Breast epithelium (tissue), 4 donors: ENCODE data around the gene ARMC12. TPM values are rescaled to one million over a fixed set of nuclear protein-coding genes. Genes with fewer than 3 reads are reported as not detected.

Experiments used
- DNase-seq, 2 donors: peaks; one replicate each; pipeline ENCODE4 v3.0.0-alpha.2; 2019; ENCODE audit warnings: low spot score in 2 of 2
- H3K27ac ChIP-seq, 2 donors: fragments of 200-600 bp; sonication (generic) in 1 of 2; one replicate each; pipeline ENCODE4 v1.5.1; 2016 to 2019; ENCODE audit warnings: mild to moderate bottlenecking in 1 of 2
- H3K27me3 ChIP-seq, 2 donors: fragments of 200-600 bp; sonication (generic) in 1 of 2; one replicate each; pipeline versions ENCODE4 v1.5.1 to v1.6.0; 2017 to 2019; ENCODE audit warnings: control low read depth in 1 of 2, mild to moderate bottlenecking in 1 of 2
- H3K36me3 ChIP-seq: fragments of 200-600 bp; one replicate; pipeline ENCODE4 v1.5.1; 2019
- H3K4me1 ChIP-seq, 2 donors: fragments of 200-600 bp; sonication (generic); one replicate each; pipeline ENCODE4 v1.5.1; 2016 to 2019; ENCODE audit warnings: control low read depth in 1 of 2
- H3K4me3 ChIP-seq, 3 donors: fragments of 200-600 bp; sonication (generic); 1 replicate in 2 of 3; 2 replicates in 1 of 3; pipeline ENCODE4 v1.5.1; 2016 to 2019; ENCODE audit warnings: mild to moderate bottlenecking in 3 of 3, moderate library complexity in 2 of 3
- H3K9me3 ChIP-seq, 2 donors: fragments of 200-600 bp; sonication (generic) in 1 of 2; one replicate each; pipeline ENCODE4 v1.5.1; 2016 to 2019; ENCODE audit warnings: control low read depth in 1 of 2
- POLR2A ChIP-seq: fragments of 450-650 bp; IDR thresholded peaks from one replicate; pipeline ENCODE4 v1.6.1; 2016; ENCODE audit warnings: antibody characterized with exemption, mild to moderate bottlenecking, moderate library complexity
- POLR2AphosphoS5 ChIP-seq, 3 donors: sonication (generic); formaldehyde crosslinking; IDR thresholded peaks; one replicate each; pipeline ENCODE4 v1.6.1; 2017; ENCODE audit warnings: antibody characterized with exemption in 3 of 3
- intact Hi-C: fragments of 100-400 bp; cut with DNase I; formaldehyde crosslinking; loops from one replicate; pipeline ENCODE4 v1.15.1; 2023; ENCODE audit warnings: low total_unique reads
- total RNA-seq, 3 donors: library from RNA; depleted of rRNA; stranded (reverse); fragments of >200 nt; gene quantifications; one replicate each; pipeline ENCODE4 v1.1.0, GENCODE V29; 2016
- TF ChIP-seq, protein P1 (sequence below), 3 donors: fragments of 450-650 bp; IDR thresholded peaks; one replicate each; pipeline ENCODE4 v1.5.1; 2016 to 2017; ENCODE audit warnings: antibody characterized with exemption in 3 of 3, mild to moderate bottlenecking in 3 of 3, moderate library complexity in 3 of 3

The ARMC12 gene
- total RNA-seq, 3 donors from 2014 or later = 0.29 to 1.4 (median 0.33) TPM

DNA sequence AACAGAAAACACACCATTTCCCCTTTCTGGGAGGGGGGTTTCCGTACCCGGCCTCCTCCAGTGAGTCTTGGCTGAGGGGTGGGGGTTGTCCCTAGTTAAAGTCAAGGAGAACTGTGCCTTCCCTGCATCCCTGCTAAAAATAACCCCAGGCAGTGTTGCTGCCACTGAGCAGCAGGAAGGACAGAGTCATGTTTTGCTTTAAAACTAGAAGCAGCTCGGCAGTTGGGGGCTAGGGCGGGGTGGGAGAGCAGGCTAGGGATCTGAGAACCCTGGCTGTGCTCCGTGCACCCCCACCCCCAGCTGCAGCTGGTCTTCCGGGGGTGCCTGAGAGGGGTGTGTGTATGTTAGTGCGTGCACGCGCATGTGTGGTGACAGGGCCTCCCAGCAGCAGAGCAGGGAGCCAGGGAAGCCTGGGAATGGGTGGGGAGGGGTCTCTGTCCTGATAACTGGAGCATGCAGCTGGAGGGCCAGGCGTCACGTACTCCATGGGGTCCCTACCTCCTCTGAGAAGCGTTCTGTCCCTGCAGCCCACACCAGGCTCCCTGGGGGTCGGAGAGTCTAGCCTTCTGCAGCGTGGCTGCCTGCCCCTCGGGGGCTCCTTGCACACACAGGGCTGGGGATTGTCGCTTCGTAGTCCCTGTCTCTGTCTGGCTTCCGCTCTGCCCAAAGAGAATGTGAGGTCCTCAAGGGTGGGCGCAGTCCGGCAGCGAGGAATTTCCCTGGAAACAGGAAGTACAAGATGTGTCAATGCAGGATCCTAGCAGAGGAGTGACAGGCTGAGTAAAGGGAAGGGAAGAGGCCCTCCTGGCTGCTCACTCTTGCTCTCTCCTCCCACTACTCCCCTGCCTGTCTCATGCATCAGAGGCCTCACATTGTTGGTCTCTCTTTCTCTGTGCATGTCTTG lies 16.8 kb upstream of the ARMC12 start:
- Histone ChIP-seq H3K4me3 (peak overlapping the region in 2 of 3 donors; percentile 9 to 35), H3K27me3 (no peaks in the 10 kb centered on the region), H3K27ac (peak overlapping the region in 1 of 2 donors; percentile 65), H3K4me1 (peaks cover 0 to under 1% of the 10 kb centered on the region in 2 donors), H3K36me3 (no peaks in the 10 kb centered on the region), H3K9me3 (no peaks in the 10 kb centered on the region)
- TF ChIP-seq, protein P1, sequence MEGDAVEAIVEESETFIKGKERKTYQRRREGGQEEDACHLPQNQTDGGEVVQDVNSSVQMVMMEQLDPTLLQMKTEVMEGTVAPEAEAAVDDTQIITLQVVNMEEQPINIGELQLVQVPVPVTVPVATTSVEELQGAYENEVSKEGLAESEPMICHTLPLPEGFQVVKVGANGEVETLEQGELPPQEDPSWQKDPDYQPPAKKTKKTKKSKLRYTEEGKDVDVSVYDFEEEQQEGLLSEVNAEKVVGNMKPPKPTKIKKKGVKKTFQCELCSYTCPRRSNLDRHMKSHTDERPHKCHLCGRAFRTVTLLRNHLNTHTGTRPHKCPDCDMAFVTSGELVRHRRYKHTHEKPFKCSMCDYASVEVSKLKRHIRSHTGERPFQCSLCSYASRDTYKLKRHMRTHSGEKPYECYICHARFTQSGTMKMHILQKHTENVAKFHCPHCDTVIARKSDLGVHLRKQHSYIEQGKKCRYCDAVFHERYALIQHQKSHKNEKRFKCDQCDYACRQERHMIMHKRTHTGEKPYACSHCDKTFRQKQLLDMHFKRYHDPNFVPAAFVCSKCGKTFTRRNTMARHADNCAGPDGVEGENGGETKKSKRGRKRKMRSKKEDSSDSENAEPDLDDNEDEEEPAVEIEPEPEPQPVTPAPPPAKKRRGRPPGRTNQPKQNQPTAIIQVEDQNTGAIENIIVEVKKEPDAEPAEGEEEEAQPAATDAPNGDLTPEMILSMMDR (IDR thresholded peaks at IDR 0.05) = no peak
- TF ChIP-seq POLR2AphosphoS5 (IDR thresholded peaks at IDR 0.05) (no peak), POLR2A (no peak)
- DNase-seq = peak in 1 of 2 donors; percentile 47
- intact Hi-C loops = no loop called here

DNA sequence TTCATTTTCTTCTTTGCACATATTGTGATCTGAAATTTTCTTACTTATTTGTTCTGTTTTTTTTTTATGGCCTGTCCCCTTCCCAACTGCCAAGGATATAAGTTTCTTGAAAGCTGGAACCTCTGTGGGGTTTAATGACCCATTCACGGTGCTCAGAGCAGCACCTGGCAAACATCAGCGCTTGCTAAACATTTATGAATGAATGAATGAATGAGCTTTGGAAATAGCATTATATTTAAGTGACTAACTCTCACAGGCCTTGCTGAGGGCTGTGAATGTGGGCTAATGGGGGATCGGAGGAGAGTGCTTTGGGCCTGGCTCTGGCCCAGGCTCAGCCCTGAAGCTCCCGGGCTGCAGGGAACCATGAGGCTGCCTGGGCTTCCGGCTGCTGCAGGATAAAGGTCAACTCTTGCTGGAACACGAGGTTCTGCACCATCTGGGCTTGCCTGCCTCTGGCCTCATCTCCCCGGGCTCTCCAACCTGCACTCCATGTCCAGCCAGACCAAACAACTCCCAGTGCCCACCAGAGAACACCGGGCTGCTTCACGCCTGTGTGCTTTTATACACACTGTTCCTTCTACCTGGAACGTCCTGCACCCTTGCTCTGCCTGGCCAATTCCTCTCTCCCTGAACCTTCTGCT lies 14.6 kb upstream of the ARMC12 start:
- Histone ChIP-seq H3K4me1 (peaks cover 16 to 22% of the 10 kb centered on the region in 2 donors), H3K27me3 (no peaks in the 10 kb centered on the region), H3K9me3 (no peaks in the 10 kb centered on the region), H3K36me3 (no peaks in the 10 kb centered on the region), H3K27ac (peak overlapping the region in 1 of 2 donors; percentile 48), H3K4me3 (no peak overlapping the region)
- TF ChIP-seq, protein P1 (IDR thresholded peaks at IDR 0.05) = no peak
- TF ChIP-seq POLR2AphosphoS5 (IDR thresholded peaks at IDR 0.05) (no peak), POLR2A (no peak)
- intact Hi-C loops = no loop called here
- DNase-seq = no peak

DNA sequence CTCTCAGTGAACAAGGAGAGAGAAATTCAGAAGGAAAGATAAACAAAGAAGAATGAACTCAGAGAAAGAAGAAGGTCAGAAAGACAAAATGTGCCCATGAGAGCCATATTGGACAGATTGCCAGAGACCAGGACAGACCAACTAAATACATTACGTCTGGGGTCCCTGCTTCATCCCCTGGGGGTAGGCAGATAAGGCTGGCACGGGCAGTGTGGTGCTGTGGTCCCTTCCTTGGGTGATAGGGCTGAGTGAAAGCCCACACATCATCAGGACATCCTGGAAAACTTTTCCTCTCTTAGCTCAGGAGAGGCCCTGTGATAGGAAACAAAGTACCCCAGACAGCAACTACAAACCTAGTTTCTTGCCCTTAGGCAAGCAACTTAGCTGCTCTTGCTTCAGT lies 13.2 kb upstream of the ARMC12 start:
- TF ChIP-seq POLR2A (no peak), POLR2AphosphoS5 (IDR thresholded peaks at IDR 0.05) (no peak)
- TF ChIP-seq, protein P1 (IDR thresholded peaks at IDR 0.05) = no peak
- Histone ChIP-seq H3K27me3 (no peaks in the 10 kb centered on the region), H3K36me3 (no peaks in the 10 kb centered on the region), H3K4me3 (no peak overlapping the region), H3K9me3 (no peaks in the 10 kb centered on the region), H3K27ac (peak overlapping the region; percentile 13 to 45), H3K4me1 (peaks cover 26% of the 10 kb centered on the region in 2 donors)
- DNase-seq = no peak
- intact Hi-C loops = no loop called here

DNA sequence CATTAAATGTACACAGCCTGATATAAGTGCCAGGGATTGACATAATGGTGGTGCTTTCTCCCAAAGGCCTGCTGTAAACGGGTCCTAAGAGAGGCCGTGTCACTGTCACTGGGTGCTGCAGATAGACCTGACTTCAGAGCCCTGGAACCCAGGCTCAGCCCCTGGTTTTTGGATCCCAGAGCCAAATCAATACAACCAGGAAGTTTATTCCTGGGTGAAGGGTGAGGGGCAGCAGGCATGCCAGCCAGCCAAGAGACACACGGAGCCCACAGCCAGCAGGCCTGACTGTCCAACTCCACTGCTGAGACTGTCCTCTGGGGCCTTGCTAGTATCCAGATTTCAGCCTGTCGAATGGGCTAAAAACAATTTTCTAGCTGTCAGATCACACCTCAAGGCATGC lies 12.8 kb upstream of the ARMC12 start:
- Histone ChIP-seq H3K27ac (peak overlapping the region; percentile 13 to 45), H3K4me3 (no peak overlapping the region), H3K27me3 (no peaks in the 10 kb centered on the region), H3K4me1 (peaks cover 31% of the 10 kb centered on the region in 2 donors), H3K36me3 (no peaks in the 10 kb centered on the region), H3K9me3 (no peaks in the 10 kb centered on the region)
- intact Hi-C loops = no loop called here
- TF ChIP-seq POLR2AphosphoS5 (IDR thresholded peaks at IDR 0.05) = no peak
- TF ChIP-seq POLR2A = no peak
- TF ChIP-seq, protein P1 (IDR thresholded peaks at IDR 0.05) = no peak
- no peak for DNase-seq

DNA sequence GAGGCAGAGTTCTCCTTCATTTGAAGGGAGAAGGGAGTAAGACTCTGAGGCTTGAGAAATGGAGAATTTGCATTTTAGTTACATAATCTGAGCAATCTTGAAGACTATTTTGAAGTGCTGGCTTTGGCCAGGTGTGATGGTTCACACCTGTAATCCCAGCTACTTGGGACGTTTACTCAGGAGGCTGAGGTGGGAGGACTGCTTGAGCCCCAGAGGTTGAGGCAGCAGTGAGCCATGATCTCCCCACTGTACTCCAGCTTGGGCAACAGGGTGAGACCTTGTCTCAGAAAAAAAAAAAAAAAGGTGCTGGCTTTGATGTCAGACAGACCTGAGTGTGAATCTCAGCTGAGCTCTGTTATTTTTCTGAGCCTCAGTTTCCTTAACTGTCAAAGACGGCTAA lies 12.4 kb upstream of the ARMC12 start:
- TF ChIP-seq, protein P1 (IDR thresholded peaks at IDR 0.05) = no peak
- no peak for TF ChIP-seq POLR2A
- no peak for TF ChIP-seq POLR2AphosphoS5 (IDR thresholded peaks at IDR 0.05)
- Histone ChIP-seq H3K9me3 (no peaks in the 10 kb centered on the region), H3K27ac (peak overlapping the region; percentile 13 to 45), H3K27me3 (no peaks in the 10 kb centered on the region), H3K36me3 (no peaks in the 10 kb centered on the region), H3K4me3 (no peak overlapping the region), H3K4me1 (peaks cover 34 to 35% of the 10 kb centered on the region in 2 donors)
- intact Hi-C loops = no loop called here
- no peak for DNase-seq
